ENCODE results near the gene PHF20. TPM values are rescaled to one million over a fixed set of nuclear protein-coding genes. Genes with fewer than 3 reads are reported as not detected.

Gene PHF20
- total and polyA plus RNA-seq, 2 of the 13 experiments (the other 11 are each of a cell fraction or from before 2014, with no cell fraction given), result 22.8 to 34.1 TPM

GRCh38 chr20:35741892-35742740 lies 29.7 kb upstream of the PHF20 start, which contains the start of gene RBM39 (continued):
- TF ChIP-seq IKZF1 (IDR thresholded peaks at IDR 0.05) (no peak), JUN (CRISPR knock-in tag; IDR thresholded peaks at IDR 0.05) (peak; percentile 59; the same call in 1 of the 2 replicates), FOSL2 (CRISPR knock-in tag; IDR thresholded peaks at IDR 0.05) (peak; percentile 80; the same call in 1 of the 2 replicates), ZNF496 (CRISPR knock-in tag; IDR thresholded peaks at IDR 0.05; ENCODE audit: insufficient replicate concordance) (no peak), TAF15 (IDR thresholded peaks at IDR 0.05; ENCODE audit: low read depth, low read length, poor library complexity, severe bottlenecking) (peak; percentile 84), ZNF878 (CRISPR knock-in tag; IDR thresholded peaks at IDR 0.05) (peak; percentile 95), ZNF230 (CRISPR knock-in tag; IDR thresholded peaks at IDR 0.05) (peak; percentile 84; the same call in 1 of the 2 replicates), MEF2D (CRISPR knock-in tag; IDR thresholded peaks at IDR 0.05) (peak; percentile 96), HDAC1 (CRISPR knock-in tag; IDR thresholded peaks at IDR 0.05) (peak; percentile 92), ZNF326 (CRISPR knock-in tag; IDR thresholded peaks at IDR 0.05; ENCODE audit: borderline replicate concordance) (no peak), ZNF615 (CRISPR knock-in tag; IDR thresholded peaks at IDR 0.05; ENCODE audit: borderline replicate concordance) (peak; percentile 97; the same call in 1 of the 2 replicates), ZNF432 (CRISPR knock-in tag; IDR thresholded peaks at IDR 0.05; ENCODE audit: borderline replicate concordance) (peak; percentile 71; the same call in 1 of the 2 replicates), GPBP1L1 (CRISPR knock-in tag; IDR thresholded peaks at IDR 0.05) (no peak), ZNF883 (CRISPR knock-in tag; IDR thresholded peaks at IDR 0.05; ENCODE audit: not compliant biosample characterization) (peak; percentile 95), ZFP91 (CRISPR knock-in tag; IDR thresholded peaks at IDR 0.05; ENCODE audit: borderline replicate concordance) (peak; percentile 96), JUND (CRISPR knock-in tag; IDR thresholded peaks at IDR 0.05) (peak; percentile 73), SOX13 (IDR thresholded peaks at IDR 0.05) (peak; percentile 85), SOX13 (CRISPR knock-in tag; conservative IDR thresholded peaks at IDR 0.05 in 1 of 2, IDR thresholded peaks at IDR 0.05 in 1 of 2) (peak in 1 of 2 experiments; percentile 76; a peak in 3 of 4 replicates), GABPB1 (CRISPR knock-in tag; IDR thresholded peaks at IDR 0.05) (peak; percentile 90)
- TF ChIP-seq, protein P1, sequence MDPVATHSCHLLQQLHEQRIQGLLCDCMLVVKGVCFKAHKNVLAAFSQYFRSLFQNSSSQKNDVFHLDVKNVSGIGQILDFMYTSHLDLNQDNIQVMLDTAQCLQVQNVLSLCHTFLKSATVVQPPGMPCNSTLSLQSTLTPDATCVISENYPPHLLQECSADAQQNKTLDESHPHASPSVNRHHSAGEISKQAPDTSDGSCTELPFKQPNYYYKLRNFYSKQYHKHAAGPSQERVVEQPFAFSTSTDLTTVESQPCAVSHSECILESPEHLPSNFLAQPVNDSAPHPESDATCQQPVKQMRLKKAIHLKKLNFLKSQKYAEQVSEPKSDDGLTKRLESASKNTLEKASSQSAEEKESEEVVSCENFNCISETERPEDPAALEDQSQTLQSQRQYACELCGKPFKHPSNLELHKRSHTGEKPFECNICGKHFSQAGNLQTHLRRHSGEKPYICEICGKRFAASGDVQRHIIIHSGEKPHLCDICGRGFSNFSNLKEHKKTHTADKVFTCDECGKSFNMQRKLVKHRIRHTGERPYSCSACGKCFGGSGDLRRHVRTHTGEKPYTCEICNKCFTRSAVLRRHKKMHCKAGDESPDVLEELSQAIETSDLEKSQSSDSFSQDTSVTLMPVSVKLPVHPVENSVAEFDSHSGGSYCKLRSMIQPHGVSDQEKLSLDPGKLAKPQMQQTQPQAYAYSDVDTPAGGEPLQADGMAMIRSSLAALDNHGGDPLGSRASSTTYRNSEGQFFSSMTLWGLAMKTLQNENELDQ (CRISPR knock-in tag; IDR thresholded peaks at IDR 0.05; ENCODE audit: borderline replicate concordance), result peak; percentile 92; the same call in 1 of the 2 replicates
- TF ChIP-seq, protein P2, sequence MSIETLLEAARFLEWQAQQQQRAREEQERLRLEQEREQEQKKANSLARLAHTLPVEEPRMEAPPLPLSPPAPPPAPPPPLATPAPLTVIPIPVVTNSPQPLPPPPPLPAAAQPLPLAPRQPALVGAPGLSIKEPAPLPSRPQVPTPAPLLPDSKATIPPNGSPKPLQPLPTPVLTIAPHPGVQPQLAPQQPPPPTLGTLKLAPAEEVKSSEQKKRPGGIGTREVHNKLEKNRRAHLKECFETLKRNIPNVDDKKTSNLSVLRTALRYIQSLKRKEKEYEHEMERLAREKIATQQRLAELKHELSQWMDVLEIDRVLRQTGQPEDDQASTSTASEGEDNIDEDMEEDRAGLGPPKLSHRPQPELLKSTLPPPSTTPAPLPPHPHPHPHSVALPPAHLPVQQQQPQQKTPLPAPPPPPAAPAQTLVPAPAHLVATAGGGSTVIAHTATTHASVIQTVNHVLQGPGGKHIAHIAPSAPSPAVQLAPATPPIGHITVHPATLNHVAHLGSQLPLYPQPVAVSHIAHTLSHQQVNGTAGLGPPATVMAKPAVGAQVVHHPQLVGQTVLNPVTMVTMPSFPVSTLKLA (IDR thresholded peaks at IDR 0.05), result peak; percentile 77
